B cell (primary cell): Measurements from ENCODE around the gene KMO.

Experiments used
- EZH2 ChIP-seq: IDR thresholded peaks from 2 replicates; pipeline ENCODE4 v1.6.1; 2012; ENCODE audit warnings: borderline replicate concordance, low read depth, mild to moderate bottlenecking, moderate library complexity, low read length; ENCODE audit not compliant: insufficient read depth, poor library complexity, severe bottlenecking
- TF ChIP-seq, protein P1 (sequence below): fragments of 200-600 bp; IDR thresholded peaks from one replicate; pipeline ENCODE4 v1.8.0; 2022; ENCODE audit warnings: antibody characterized with exemption, mild to moderate bottlenecking

DNA sequence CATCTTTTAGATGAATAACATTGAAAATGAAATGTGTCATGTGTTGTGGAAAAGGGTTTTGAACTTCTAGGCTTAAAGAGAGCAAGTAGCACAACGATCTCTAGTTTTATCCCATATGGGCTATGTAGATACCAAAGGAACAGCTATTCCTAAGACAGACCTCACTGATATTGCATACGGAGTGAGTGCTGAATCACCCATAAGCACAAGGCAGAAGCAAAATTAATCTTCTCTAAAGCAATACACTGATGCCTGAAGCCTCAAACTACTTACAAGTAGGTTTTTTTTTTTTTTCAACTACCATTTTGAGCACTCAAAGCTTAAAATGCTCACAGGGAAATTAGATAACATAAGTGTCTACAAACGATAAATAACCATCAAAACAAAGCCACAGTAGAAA is 5.0 kb upstream of the KMO start:
- TF ChIP-seq, protein P1, sequence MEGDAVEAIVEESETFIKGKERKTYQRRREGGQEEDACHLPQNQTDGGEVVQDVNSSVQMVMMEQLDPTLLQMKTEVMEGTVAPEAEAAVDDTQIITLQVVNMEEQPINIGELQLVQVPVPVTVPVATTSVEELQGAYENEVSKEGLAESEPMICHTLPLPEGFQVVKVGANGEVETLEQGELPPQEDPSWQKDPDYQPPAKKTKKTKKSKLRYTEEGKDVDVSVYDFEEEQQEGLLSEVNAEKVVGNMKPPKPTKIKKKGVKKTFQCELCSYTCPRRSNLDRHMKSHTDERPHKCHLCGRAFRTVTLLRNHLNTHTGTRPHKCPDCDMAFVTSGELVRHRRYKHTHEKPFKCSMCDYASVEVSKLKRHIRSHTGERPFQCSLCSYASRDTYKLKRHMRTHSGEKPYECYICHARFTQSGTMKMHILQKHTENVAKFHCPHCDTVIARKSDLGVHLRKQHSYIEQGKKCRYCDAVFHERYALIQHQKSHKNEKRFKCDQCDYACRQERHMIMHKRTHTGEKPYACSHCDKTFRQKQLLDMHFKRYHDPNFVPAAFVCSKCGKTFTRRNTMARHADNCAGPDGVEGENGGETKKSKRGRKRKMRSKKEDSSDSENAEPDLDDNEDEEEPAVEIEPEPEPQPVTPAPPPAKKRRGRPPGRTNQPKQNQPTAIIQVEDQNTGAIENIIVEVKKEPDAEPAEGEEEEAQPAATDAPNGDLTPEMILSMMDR: no peak
- TF ChIP-seq EZH2: no peak
